SK-MEL-5 (cell line): ENCODE data around the gene C1orf21. TPM values are rescaled to one million over a fixed set of nuclear protein-coding genes. Genes with fewer than 3 reads are reported as not detected.

Experiments used
- DNase-seq: peaks from one replicate; pipeline ENCODE4 v3.0.0-alpha.2; 2016; ENCODE audit warnings: low read depth, low spot score
- in situ Hi-C: cut with HindIII; loops from 2 replicates; pipeline ENCODE4 v1.10.0; 2016; ENCODE audit warnings: low sequenced_read_pairs, high pct_unique_total_duplicates, low pct_unique_long_range_greater_than_20kb
- total RNA-seq: library from RNA; depleted of rRNA; stranded (reverse); fragments of >200 nt; shearing (Covaris generic); gene quantifications from 2 replicates; pipeline ENCODE4 v1.2.3, GENCODE V29; 2014

C1orf21 gene
- total RNA-seq, 1 experiment from 2014 or later, result 68.2 TPM

GRCh38 chr1:184576822-184577221, 190.0 kb downstream of the C1orf21 start:
- in situ Hi-C loops, result no loop called here
- no peak for DNase-seq

- in situ Hi-C loops, result no loop called here
- DNase-seq, result no peak
Observed at GRCh38 chr1:184577319-184577718, 190.5 kb downstream of the C1orf21 start.

- DNase-seq, result no peak
- in situ Hi-C loops, result no loop called here
Observed at GRCh38 chr1:184582411-184582810, 195.6 kb downstream of the C1orf21 start.

GRCh38 chr1:184583849-184584248, 197.0 kb downstream of the C1orf21 start:
- in situ Hi-C loops, result no loop called here
- DNase-seq, result no peak

GRCh38 chr1:184588701-184589100, 201.9 kb downstream of the C1orf21 start:
- no peak for DNase-seq
- in situ Hi-C loops, result no loop called here

GRCh38 chr1:184590163-184590750, 203.4 kb downstream of the C1orf21 start:
- in situ Hi-C loops, result no loop called here
- peak; percentile 45 for DNase-seq

- in situ Hi-C loops, result no loop called here
- no peak for DNase-seq
Observed at GRCh38 chr1:184593597-184593996, 206.8 kb downstream of the C1orf21 start.

- in situ Hi-C loops, result no loop called here
- DNase-seq, result no peak
Observed at GRCh38 chr1:184595596-184595995, 208.8 kb downstream of the C1orf21 start.

GRCh38 chr1:184596950-184597645, 210.3 kb downstream of the C1orf21 start:
- in situ Hi-C loops, result no loop called here
- DNase-seq, result no peak

- DNase-seq, result no peak
- in situ Hi-C loops, result no loop called here
Observed at GRCh38 chr1:184597650-184598357, 211.0 kb downstream of the C1orf21 start.

- in situ Hi-C loops, result no loop called here
Observed at GRCh38 chr1:184598403-184599193, 211.8 kb downstream of the C1orf21 start.

GRCh38 chr1:184604152-184604900, 217.5 kb downstream of the C1orf21 start:
- DNase-seq, result no peak
- in situ Hi-C loops, result no loop called here

More at GRCh38 chr1:184598403-184599193, 211.8 kb downstream of the C1orf21 start:
- no peak for DNase-seq

GRCh38 chr1:184605941-184606340, 219.1 kb downstream of the C1orf21 start:
- DNase-seq, result no peak
- in situ Hi-C loops, result no loop called here

- DNase-seq, result no peak
- in situ Hi-C loops, result no loop called here
Observed at GRCh38 chr1:184606786-184607185, 220.0 kb downstream of the C1orf21 start.

- in situ Hi-C loops, result no loop called here
- no peak for DNase-seq
Observed at GRCh38 chr1:184608581-184608980, 221.8 kb downstream of the C1orf21 start.

- DNase-seq, result no peak
- in situ Hi-C loops, result no loop called here
Observed at GRCh38 chr1:184608990-184609389, 222.2 kb downstream of the C1orf21 start.

- DNase-seq, result no peak
- in situ Hi-C loops, result no loop called here
Observed at GRCh38 chr1:184610876-184611595, 224.2 kb downstream of the C1orf21 start.
